Stimulated activated CD8-positive, alpha-beta memory T cell treated with anti-CD3 and anti-CD28 coated beads, Interleukin-12 subunit alpha, Interleukin-12 subunit beta, amount 100 ng/mL, for 4 hours (primary cell): ENCODE results near the gene BTBD9.

Experiments used
- DNase-seq: peaks from one replicate; pipeline ENCODE4 v3.0.0-alpha.2; 2020; ENCODE audit warnings: low read depth

BTBD9 gene

DNA sequence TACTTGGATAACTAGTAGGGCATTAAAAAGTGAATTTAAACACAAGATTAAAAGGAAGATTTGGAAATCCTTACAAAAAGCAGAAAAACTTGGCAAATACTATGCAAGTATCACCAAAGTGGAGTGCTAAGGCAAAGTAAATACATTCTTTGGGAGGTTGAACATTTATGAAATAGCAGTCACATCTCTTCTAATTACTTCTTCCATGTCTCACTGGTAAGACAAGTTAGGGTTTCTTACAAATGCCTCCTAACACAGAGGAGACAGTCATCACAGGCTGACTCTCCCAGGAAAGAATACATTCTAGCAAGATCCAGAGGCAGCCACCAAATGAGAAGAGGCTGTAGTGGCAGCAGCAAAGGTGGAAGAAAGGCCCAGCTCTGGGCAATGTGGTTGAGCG is 298.2 kb downstream of the BTBD9 start:
- DNase-seq: no peak

DNA sequence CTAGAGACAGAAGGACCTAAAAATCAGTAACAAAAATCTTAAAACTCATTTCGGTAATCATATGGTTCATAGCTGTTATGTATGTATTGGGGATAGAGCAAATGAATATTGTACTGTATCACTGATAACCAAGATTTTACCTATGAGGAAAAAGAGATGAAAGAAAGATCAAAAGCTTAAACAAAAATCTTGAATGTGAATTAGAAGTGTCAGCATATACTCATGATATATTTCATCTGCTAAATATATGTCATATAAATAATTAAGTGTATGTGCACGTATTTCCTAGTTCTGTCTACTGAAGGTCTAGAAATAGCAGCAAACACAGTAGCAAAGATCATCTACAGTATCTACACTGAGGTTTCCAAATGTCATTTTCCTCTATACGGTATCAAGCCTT is 299.8 kb downstream of the BTBD9 start:
- no peak for DNase-seq

DNA sequence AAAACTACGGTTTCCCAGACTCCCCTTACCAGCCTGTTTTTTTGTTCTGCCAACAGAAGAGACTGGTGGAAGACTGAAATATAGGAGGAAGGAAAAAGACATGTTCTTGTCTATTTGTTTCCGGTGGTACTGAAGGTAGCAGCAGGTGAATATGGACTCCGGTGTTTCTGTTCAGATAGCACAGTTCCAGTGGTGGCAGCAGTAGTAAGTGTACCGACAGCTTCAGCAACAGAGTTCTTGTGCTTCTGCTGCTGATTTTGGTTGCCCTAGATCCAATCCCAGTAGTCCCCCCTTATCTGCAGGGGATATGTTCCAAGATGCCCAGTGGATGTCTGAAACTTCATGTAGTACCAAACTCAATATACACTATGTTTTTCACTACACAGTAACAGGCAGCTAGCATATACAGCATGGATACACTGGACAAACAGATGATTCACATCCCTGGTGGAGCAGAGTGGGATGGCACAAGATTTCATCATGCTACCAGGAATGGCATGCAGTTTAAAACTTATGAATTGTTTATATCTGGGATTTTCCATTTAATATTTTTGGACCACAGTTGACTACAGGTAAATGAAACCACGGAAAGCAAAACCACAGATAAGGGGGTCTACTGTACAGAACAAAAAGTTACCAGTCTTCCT is 301.8 kb downstream of the BTBD9 start:
- DNase-seq: no peak

- DNase-seq: no peak
Measured at GRCh38 chr6:38336922-38337321, 302.8 kb downstream of the BTBD9 start.

GRCh38 chr6:38326837-38327236 is 312.9 kb downstream of the BTBD9 start:
- no peak for DNase-seq

DNA sequence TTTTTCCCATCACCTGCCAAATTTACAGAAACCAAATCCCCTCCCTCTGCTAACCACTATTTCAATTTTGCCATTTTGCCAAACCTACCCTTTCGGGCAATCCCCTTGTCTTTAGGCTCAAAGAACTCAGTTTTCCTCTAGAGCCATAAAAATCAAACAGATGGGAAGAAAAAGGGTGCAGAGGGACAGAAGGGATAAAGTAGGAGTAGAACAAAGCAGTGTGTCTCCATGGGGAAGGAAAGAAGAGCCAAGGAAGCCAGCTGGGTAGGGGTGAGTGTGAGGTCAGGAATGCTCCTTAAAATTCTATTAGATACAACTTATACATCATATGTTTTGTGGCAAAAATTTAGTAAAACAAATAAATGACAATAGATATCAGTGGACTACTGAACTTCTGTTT is 316.5 kb downstream of the BTBD9 start:
- DNase-seq: no peak

DNA sequence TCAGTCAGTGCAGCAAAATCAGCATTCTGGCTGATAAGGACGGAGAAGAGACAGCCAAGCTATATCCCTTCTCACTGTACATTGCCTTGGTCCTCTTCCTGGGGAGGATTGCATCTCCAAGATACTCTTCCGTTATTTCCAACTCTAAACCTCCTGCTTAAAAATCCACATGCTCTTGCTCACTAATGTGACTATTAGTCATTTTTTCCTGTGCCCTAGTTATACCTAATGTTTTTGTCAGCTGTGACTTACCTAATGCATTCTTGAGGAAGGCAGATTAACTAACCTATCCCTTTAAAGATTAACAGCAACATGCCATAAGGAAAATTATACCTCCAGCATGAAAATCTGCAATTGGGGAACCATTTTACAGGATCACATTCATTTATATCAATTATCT is 317.6 kb downstream of the BTBD9 start:
- no peak for DNase-seq

GRCh38 chr6:38320843-38321242 is 318.9 kb downstream of the BTBD9 start:
- no peak for DNase-seq

DNA sequence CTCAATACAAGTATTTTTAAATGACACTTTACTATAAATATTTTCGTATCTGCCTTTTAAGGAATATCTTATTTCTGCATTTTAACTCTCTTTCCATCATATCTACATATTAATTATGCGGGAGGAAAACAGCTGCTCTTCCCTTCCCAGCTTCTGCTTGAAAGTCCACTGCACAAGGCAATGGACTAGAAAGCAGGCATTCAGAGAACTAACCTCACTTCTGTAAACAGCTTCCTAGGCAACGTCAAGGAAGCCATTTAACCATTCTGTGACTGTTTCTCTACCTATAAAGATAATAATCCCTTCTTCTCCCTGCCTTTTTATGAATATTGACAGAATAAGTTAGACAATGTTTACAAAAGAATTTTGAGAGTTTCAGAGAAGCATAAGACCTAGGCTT is 319.4 kb downstream of the BTBD9 start:
- no peak for DNase-seq

DNA sequence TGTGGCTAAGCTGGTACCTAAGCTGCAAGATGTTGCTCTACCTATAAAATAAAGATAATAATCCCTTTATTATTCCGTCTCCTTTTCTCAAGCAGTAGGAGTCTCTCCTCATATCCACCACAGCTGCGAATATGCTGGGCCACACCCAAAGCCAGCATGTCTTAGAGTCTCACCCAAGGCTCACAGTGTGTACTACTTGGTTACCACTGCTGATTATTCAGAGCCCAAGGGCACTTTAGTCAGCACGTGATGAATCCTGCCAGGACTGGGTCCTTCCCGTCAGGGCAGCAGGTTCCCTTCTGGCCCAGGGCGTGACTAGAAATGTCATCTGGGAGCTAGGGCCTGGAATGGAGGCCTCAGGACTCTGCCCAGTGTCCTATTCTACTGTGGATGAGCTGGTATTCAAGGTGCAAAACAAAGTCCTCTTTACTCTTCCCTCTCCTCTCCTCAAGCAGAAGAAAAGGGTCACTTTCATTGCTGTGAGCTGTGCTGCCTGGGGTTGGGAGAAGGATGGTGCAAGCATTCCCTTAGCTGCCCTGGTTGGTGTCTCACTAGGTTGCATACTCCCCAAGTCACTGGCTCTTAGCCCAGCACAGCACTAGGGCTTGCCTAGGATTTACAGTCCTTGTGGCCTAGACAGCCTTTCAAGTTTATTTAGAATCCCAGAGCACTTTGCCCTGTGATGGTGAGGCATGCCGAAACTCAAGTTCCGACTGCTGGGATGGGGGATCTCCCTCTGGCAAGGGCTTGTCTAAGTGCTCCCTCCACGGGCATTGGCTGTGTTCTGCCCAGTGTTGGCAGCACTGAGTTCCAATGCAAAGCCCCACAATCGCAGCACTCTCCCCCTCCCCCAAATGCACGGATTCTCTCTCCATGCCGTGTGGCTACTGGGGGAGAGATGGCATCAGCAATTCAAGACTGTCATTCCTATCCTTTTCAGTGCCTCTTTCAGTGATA is 320.2 kb downstream of the BTBD9 start:
- DNase-seq: no peak

GRCh38 chr6:38316099-38316868 is 323.4 kb downstream of the BTBD9 start:
- DNase-seq: no peak

DNA sequence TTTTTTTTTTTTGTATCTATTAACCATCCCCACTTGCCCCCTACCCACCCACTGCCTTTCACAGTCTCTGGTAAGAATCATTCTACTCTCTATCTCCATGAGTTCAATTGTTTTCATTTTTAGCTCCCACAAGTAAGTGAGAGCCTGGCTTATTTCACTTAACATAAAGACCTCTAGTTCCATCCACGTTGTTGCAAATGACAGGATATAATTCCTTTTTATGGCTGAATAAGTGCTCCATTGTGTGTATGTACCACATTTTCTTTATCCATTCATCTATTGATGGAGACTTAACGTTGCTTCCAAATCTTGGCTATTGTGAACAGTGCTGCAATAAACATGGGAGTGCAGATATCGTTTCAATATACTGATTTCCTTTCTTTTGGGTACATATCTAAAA is 328.5 kb downstream of the BTBD9 start:
- no peak for DNase-seq

GRCh38 chr6:38310061-38310460 is 329.7 kb downstream of the BTBD9 start:
- no peak for DNase-seq

DNA sequence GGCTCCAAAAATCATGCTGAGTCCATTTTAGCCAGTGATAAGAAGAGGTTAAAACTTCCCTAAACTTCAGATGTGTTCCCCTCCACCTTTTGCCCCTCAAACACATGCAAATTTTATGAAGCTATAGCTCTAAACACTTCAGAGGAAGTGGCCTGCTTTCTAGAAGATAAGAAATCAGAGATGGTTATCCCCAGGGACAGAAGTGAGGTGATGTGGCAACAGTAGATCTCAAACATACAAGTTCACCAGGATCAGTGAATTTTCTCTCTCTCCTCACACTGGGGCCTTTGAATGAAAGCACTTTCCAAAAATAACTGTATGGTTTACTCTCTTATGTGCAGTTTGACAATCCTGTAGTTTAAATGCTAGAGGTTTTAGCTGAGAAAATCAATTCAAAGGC is 332.0 kb downstream of the BTBD9 start:
- no peak for DNase-seq

DNA sequence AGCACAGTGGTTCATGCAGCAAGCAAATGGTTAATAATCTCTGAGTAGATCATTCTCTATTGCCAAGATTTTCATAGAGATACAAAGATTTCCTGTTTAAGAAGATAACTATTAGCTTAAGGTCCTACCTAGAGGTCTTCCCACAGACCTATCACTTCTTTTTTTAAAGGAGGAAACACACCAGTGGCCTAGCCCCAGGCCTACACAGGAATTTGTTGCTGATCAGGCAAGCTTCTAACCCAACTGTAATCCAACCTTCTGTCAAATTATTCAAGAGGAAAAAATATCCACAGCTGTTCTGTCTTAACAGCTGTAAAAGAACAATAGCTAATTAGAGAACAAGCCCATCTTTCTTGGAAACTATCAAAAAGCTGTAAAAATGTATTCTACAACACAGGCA is 332.8 kb downstream of the BTBD9 start:
- DNase-seq: no peak

DNA sequence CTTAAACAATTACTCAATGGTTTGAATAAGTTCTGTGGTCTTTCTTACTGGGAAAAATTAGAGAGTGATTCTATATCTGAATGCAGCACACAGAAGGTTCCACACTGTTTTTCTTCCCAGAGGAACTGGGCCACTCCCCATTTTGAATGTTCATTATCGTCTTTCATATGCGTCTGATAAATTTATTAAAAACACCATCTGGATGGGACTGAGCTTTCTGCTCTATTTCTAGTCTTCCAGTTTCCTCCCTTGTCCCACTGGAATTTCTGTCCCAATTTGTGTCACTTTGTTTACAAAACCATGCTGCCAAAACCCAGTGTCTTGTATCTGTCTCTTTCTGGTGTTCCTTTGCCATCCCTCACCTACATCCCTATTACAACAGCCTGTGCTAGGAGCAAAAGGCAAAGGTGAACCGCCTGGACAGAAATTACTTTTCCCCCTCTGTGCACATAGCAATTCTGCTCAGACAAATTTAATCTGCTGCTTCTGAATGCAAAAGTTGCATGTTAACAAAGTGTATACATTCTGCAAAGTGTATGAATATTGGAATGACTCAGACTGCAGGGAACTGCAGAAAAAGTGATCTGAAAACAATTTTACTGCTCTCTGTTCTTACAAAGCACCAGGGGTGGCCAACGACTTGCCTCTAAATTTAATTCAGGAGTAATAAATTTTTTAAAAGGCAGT is 333.6 kb downstream of the BTBD9 start:
- DNase-seq: no peak

DNA sequence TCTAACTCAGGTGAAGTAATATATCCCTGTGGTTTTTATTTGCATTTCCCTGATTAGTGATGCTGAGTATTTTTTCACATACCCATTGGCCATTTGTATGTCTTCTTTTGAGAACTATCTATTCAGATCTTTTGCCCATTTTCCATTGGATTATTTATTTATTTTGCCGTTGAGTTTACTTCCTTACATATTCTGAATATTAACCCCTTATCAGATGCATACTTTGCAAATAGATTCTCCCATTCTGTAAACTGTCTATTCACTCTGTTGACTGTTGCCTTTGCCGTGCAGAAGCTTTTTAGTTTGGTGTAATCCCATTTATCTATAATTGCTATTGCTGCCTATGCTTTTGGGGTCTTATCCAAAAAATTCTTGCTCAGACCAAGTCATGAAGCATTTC is 336.9 kb downstream of the BTBD9 start:
- no peak for DNase-seq

DNA sequence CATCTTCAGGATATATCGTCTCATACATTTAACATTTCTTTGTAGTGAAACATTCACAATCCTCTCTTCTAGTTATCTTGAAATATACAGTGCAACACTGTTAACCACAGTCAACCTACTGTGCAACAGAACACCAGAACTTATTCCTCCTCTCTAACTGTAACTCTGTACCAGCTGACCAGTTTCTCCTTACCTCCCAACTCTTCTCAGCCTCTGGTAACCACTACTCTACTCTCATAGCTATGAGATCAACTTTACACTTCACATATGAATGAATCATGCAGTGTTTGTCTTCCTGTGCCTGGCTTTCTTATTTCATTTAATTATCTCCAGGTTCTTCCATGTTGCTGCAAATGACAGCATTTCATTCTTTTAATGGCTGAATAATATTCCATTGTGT is 337.6 kb downstream of the BTBD9 start:
- DNase-seq: no peak

DNA sequence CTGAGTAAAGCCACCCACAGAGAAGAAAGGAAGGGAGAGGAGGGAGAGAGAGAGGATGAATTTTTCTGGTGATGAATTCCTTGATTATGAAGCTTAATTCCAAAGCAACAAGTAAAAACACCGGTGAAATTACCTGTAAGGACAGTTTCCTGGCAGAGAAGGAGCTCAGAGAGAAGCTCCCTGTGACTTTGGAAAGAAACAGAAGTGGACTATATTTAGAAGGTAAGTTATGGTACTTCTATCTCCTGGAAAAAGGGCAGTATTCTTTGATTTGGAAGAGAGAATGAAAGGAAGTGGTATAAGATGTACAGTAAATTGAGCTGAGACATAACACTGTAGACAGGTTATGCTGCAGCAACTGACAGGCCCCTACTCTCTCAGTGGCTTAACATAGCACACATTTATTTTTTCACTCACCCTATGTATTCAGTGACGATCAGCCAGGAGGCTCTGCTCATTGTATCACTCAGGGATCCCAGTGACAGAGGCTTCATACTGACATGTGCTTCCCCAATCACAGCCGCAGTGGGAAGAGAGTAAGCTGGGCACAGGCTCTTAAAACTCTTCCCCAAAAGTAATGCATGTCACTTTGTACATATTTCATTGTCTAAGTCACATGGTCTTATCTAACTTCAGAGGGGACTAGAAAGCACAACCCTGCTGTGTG is 349.5 kb downstream of the BTBD9 start:
- no peak for DNase-seq

DNA sequence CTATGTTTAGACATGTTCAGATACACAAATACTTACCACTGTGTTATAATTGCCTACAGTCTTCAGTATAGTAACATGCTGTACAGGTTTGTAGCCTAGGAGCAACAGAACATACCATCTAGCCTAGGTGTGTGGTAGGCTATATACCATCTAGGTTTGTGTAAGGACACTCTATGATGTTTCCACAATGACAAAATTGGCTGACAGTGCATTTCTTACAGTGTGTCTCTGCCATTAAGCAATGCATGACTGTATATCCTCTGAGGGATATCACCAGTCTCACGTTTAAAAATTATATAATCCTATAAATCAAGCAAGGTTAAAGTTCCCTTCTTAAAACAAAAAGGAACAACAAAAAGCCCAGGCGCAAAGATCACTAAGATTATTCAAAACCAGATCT is 352.2 kb downstream of the BTBD9 start:
- no peak for DNase-seq

DNA sequence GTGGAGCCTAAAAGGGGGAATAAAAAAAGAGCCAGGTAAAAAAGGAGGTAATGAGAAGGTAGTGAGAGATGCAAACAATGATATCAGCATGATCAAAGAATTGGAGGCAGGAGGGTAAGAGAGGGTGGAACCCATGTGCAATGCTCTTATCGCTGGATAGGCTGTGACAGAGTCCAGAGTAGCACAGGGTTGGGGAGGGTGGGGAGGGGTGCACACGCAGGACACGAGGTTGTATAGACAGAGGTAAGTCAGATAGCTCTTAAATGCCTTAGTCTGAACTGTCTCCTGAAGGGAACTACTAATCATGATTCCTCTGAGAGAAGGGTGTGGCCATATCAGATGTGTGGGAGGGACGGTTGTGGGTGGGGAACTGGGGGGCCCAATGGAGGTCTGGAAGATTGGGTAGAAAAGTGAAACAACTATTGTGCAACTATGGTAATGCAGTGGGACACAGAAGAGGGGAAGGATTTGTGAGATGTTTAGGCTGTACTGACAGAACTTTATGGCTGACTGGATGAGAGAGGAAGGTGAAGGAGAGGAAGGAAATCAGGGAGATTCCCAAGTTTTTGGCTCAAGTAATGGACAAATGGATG is 354.8 kb downstream of the BTBD9 start:
- no peak for DNase-seq
